H1 (cell line): ENCODE data around the gene ADD1. TPM values are rescaled to one million over a fixed set of nuclear protein-coding genes. Genes with fewer than 3 reads are reported as not detected.

ENCODE experiments used
- CTCF ChIA-PET: fragments of 300-600 bp; sonication (Branson Sonifier 250); formaldehyde crosslinking; loops from one replicate; lab custom pipeline; 2021; ENCODE audit not compliant: partially characterized antibody; lab: Charles Lee
- POLR2A ChIA-PET: fragments of 300-600 bp; sonication (Branson Sonifier 250); formaldehyde crosslinking; loops from one replicate; lab custom pipeline; 2021; ENCODE audit warnings: inconsistent platforms; ENCODE audit not compliant: partially characterized antibody; lab: Charles Lee
- DNase-seq, 2 experiments: peaks; one replicate each; pipeline versions ENCODE4 v3.0.0 to v3.0.0-alpha.2; 2010 to 2022; ENCODE audit warnings: low spot score in 2 of 2, low read depth in 1 of 2, mixed read lengths in 1 of 2
- FAIRE-seq: peaks from 2 replicates; lab custom pipeline; 2011; peaks lifted over from hg19 to GRCh38; lab: Jason Lieb, UNC
- H2AFZ ChIP-seq: 2 replicates; pipeline ENCODE4 v1.8.1; 2012; ENCODE audit warnings: low read length, inconsistent platforms
- H2AK5ac ChIP-seq: 2 replicates; pipeline ENCODE4 v1.6.1; 2013; ENCODE audit warnings: low read depth, low read length
- H2BK120ac ChIP-seq: replicated peaks from 2 replicates; pipeline ENCODE3; 2013; ENCODE audit warnings: low read depth, low read length, inconsistent platforms
- H2BK12ac ChIP-seq: 2 replicates; pipeline ENCODE4 v1.6.1; 2013; ENCODE audit warnings: low read depth, low read length
- H2BK15ac ChIP-seq: 2 replicates; pipeline ENCODE4 v1.6.1; 2013; ENCODE audit warnings: low read length
- H2BK20ac ChIP-seq: 2 replicates; pipeline ENCODE4 v1.6.1; 2013; ENCODE audit warnings: low read length
- H2BK5ac ChIP-seq: 2 replicates; pipeline ENCODE4 v1.6.1; 2013; ENCODE audit warnings: low read depth, low read length
- H3K14ac ChIP-seq: 2 replicates; pipeline ENCODE4 v1.6.1; 2013; ENCODE audit warnings: inconsistent platforms; ENCODE audit not compliant: insufficient read length
- H3K18ac ChIP-seq: 2 replicates; pipeline ENCODE4 v1.6.1; 2013; ENCODE audit warnings: low read length; ENCODE audit errors: extremely low read depth
- H3K23ac ChIP-seq: 2 replicates; pipeline ENCODE4 v1.6.1; 2013; ENCODE audit warnings: inconsistent platforms; ENCODE audit not compliant: insufficient read length
- H3K23me2 ChIP-seq: 2 replicates; pipeline ENCODE4 v1.6.1; 2013; ENCODE audit warnings: low read depth, low read length
- H3K27ac ChIP-seq: 2 replicates; pipeline ENCODE4 v1.6.1; 2011; ENCODE audit warnings: low read depth, low read length, inconsistent platforms
- H3K27me3 ChIP-seq, 4 experiments: replicated peaks in 1 of 4; 1 replicate in 1 of 4; 2 replicates in 3 of 4; pipeline versions ENCODE4 v1.6.1 to v1.8.1; 2011 to 2013; ENCODE audit warnings: low read length in 3 of 4, mild to moderate bottlenecking in 3 of 4, inconsistent platforms in 2 of 4, mixed read lengths in 2 of 4, moderate library complexity in 1 of 4; ENCODE audit not compliant: control insufficient read depth in 3 of 4, insufficient read depth in 3 of 4; ENCODE audit errors: extremely low read depth in 1 of 4
- H3K36me3 ChIP-seq, 4 experiments: 2 replicates each; pipeline versions ENCODE4 v1.6.1 to v1.8.1; 2011 to 2013; ENCODE audit warnings: mild to moderate bottlenecking in 4 of 4, low read length in 3 of 4, moderate library complexity in 2 of 4, control low read depth in 1 of 4, inconsistent platforms in 1 of 4; ENCODE audit not compliant: insufficient read depth in 4 of 4, control insufficient read depth in 2 of 4
- H3K4ac ChIP-seq: replicated peaks from 2 replicates; pipeline ENCODE3; 2013; ENCODE audit warnings: low read length, low read depth, mixed read lengths, inconsistent platforms; ENCODE audit not compliant: insufficient read length
- H3K4me1 ChIP-seq, 4 experiments: replicated peaks in 1 of 4; 1 replicate in 1 of 4; 2 replicates in 3 of 4; pipeline versions ENCODE4 v1.6.1 to v1.8.1; 2011 to 2013; ENCODE audit warnings: low read length in 3 of 4, inconsistent platforms in 2 of 4, mixed read lengths in 1 of 4; ENCODE audit not compliant: insufficient read depth in 4 of 4, control insufficient read depth in 3 of 4
- H3K4me2 ChIP-seq, 2 experiments: 2 replicates each; pipeline versions ENCODE4 v1.6.1 to v1.8.1; 2011 to 2013; ENCODE audit warnings: low read depth in 2 of 2, low read length in 2 of 2, control low read depth in 1 of 2, inconsistent platforms in 1 of 2, mild to moderate bottlenecking in 1 of 2; ENCODE audit not compliant: insufficient read depth in 1 of 2
- H3K4me3 ChIP-seq, 4 experiments: fragments of 200-600, 300-600 bp in 1 of 4; sonication (generic), shearing (Covaris generic), sonication (Bioruptor Twin) in 1 of 4; 2 replicates each; pipeline versions ENCODE4 v1.5.1 to v1.8.1; 2011 to 2016; ENCODE audit warnings: low read length in 4 of 4, low read depth in 3 of 4, control low read depth in 2 of 4, inconsistent platforms in 2 of 4, mild to moderate bottlenecking in 2 of 4, mixed read lengths in 1 of 4, moderate library complexity in 1 of 4; ENCODE audit not compliant: insufficient read depth in 2 of 4; ENCODE audit errors: extremely low read depth in 1 of 4
- H3K56ac ChIP-seq: replicated peaks from 2 replicates; pipeline ENCODE3; 2013; ENCODE audit warnings: low read depth, mild to moderate bottlenecking, mixed read lengths, low read length, inconsistent platforms; ENCODE audit not compliant: insufficient read length
- H3K79me1 ChIP-seq: 2 replicates; pipeline ENCODE4 v1.6.1; 2013; ENCODE audit warnings: low read depth, low read length, control low read depth
- H3K79me2 ChIP-seq, 2 experiments: 2 replicates each; pipeline versions ENCODE4 v1.6.1 to v1.8.1; 2012 to 2013; ENCODE audit warnings: low read length in 2 of 2, mild to moderate bottlenecking in 2 of 2, inconsistent platforms in 1 of 2; ENCODE audit not compliant: insufficient read depth in 2 of 2, control insufficient read depth in 1 of 2
- H3K9ac ChIP-seq, 4 experiments: replicated peaks in 1 of 4; 1 replicate in 1 of 4; 2 replicates in 3 of 4; pipeline versions ENCODE4 v1.6.1 to v1.8.1; 2011 to 2013; ENCODE audit warnings: low read depth in 3 of 4, low read length in 3 of 4, control low read depth in 2 of 4, mild to moderate bottlenecking in 2 of 4, moderate library complexity in 2 of 4, inconsistent platforms in 1 of 4; ENCODE audit errors: extremely low read depth in 1 of 4
- H3K9me3 ChIP-seq, 2 experiments: 2 replicates each; pipeline versions ENCODE4 v1.6.1 to v1.8.1; 2012 to 2013; ENCODE audit warnings: mild to moderate bottlenecking in 2 of 2, moderate library complexity in 2 of 2, control low read depth in 1 of 2, inconsistent platforms in 1 of 2, low read depth in 1 of 2, low read length in 1 of 2, mixed read lengths in 1 of 2; ENCODE audit not compliant: insufficient read depth in 2 of 2
- H4K20me1 ChIP-seq, 2 experiments: replicated peaks in 1 of 2; 2 replicates each; pipeline versions ENCODE3 to v1.8.1; 2011 to 2013; ENCODE audit warnings: inconsistent platforms in 2 of 2, low read length in 2 of 2, mild to moderate bottlenecking in 1 of 2; ENCODE audit not compliant: insufficient read depth in 2 of 2, control insufficient read depth in 1 of 2
- H4K5ac ChIP-seq: 2 replicates; pipeline ENCODE4 v1.6.1; 2013; ENCODE audit warnings: low read length, low read depth, mixed read lengths, inconsistent platforms; ENCODE audit not compliant: insufficient read length
- H4K8ac ChIP-seq: 2 replicates; pipeline ENCODE4 v1.8.0; 2013; ENCODE audit warnings: mild to moderate bottlenecking, moderate library complexity, low read length, inconsistent platforms; ENCODE audit not compliant: insufficient read depth; ENCODE audit errors: extremely low read depth
- H4K91ac ChIP-seq: replicated peaks from 2 replicates; pipeline ENCODE3; 2013; ENCODE audit warnings: low read length, mixed read lengths, inconsistent platforms; ENCODE audit not compliant: insufficient read length
- POLR2AphosphoS5 ChIP-seq: IDR thresholded peaks from 2 replicates; pipeline ENCODE4 v1.6.1; 2011; ENCODE audit warnings: low read depth, low read length
- WGBS, 2 experiments: shearing (Covaris generic) in 1 of 2; methylation state at CpG; one replicate each; pipeline versions ENCODE4 v1.1.6 to v1.1.7; 2013 to 2015; ENCODE audit warnings: low lambda C conversion rate in 2 of 2, mixed read lengths in 2 of 2, inconsistent platforms in 1 of 2, low coverage in 1 of 2, missing lambda C conversion rate in 1 of 2; ENCODE audit not compliant: insufficient replicate concordance in 2 of 2, insufficient coverage in 1 of 2, insufficient read length in 1 of 2; ENCODE audit errors: extremely low coverage in 1 of 2, missing lambda C conversion rate in 1 of 2; 5-methylcytosine and 5-hydroxymethylcytosine counted together
- polyA plus RNA-seq, 7 experiments: library from polyadenylated mRNA; depleted of rRNA in 3 of 7; stranded (reverse) in 5 of 7; unstranded in 2 of 7; fragments of >200 nt in 5 of 7; fragments of 200-250 nt in 2 of 7; gene quantifications; 1 replicate in 5 of 7; 2 replicates in 1 of 7; 4 replicates in 1 of 7; pipeline versions ENCODE4 v1.2.1 to v1.2.3, GENCODE V29; 2011 to 2013; ENCODE audit warnings: missing spikeins in 2 of 7, mixed read lengths in 2 of 7
- total RNA-seq: library from RNA; stranded (reverse); fragmentation: NEBNext Ultra II Directional; extraction: Animal tissue kit (Norgen Biotek cat#: 25700); gene quantifications from 2 replicates; pipeline ENCODE4 v1.2.1, GENCODE V29; 2021

Gene ADD1
- total and polyA plus RNA-seq, 2 of the 8 experiments (the other 6 are each of a cell fraction or from before 2014, with no cell fraction given): 113 to 143 TPM

GRCh38 chr4:2856266-2856665 lies 12.6 kb downstream of the ADD1 start:
- no peak overlapping the region for H2BK20ac ChIP-seq
- no peak overlapping the region for H3K4me3 ChIP-seq

More at GRCh38 chr4:2856266-2856665, 12.6 kb downstream of the ADD1 start:
- Histone ChIP-seq H2BK5ac (no peak overlapping the region), H3K4ac (no peak overlapping the region), H3K79me1 (peaks cover 6% of the 10 kb centered on the region; the same call in 1 of the 2 replicates), H3K23me2 (no peaks in the 10 kb centered on the region), H3K27ac (no peak overlapping the region), H4K20me1 (peaks cover 2 to 5% of the 10 kb centered on the region in 2 experiments), H3K56ac (no peak overlapping the region), H3K9me3 (no peaks in the 10 kb centered on the region), H2BK12ac (no peak overlapping the region), H4K91ac (no peak overlapping the region), H2AK5ac (no peak overlapping the region), H3K4me1 (peaks cover 0 to 6% (median under 1%) of the 10 kb centered on the region in 4 experiments; a peak in 2 of 7 replicates), H2BK15ac (no peak overlapping the region), H4K5ac (no peak overlapping the region), H3K9ac (no peak overlapping the region), H3K36me3 (peaks cover 0 to 8% (median 3%) of the 10 kb centered on the region in 4 experiments; a peak in 2 of 8 replicates), H3K18ac (no peak overlapping the region), H3K14ac (no peak overlapping the region), H3K23ac (no peak overlapping the region), H2AFZ (no peak overlapping the region), H3K4me2 (no peak overlapping the region), H4K8ac (no peak overlapping the region), H2BK120ac (no peak overlapping the region), H3K27me3 (no peaks in the 10 kb centered on the region), H3K79me2 (peaks cover 0 to 82% of the 10 kb centered on the region in 2 experiments; a peak in 2 of 4 replicates)
- ChIA-PET CTCF (interaction anchor here (1.2 kb wide), 1 partner anchor 18 kb away, joined by 3 read pairs; no protein-coding TSS in a partner anchor), POLR2A (interaction anchor here (1.0 kb wide), 1 partner anchor 12 kb away, joined by 3 read pairs; no protein-coding TSS in a partner anchor)
- FAIRE-seq: no peak
- no peak for DNase-seq
- WGBS, 2 experiments: 100% methylated on average over 3 of the region's 3 CpGs; no CpG with 5 or more reads in 1 of the 2 experiments
- no peak for TF ChIP-seq POLR2AphosphoS5
